Hepatic stellate cell (primary cell): ENCODE measurements around the gene MERTK.
A peak's percentile ranks its signal among the peaks of the same experiment; 100 is the strongest.
"Not testable (repeated sequence)": the region's sequence is repeated elsewhere in the genome, so short reads cannot be mapped to it uniquely, and the experiment has no call there.

Experiments
- DNase-seq: peaks from one replicate; pipeline ENCODE4 v3.0.0; 2011; ENCODE audit warnings: low spot score

Gene MERTK

GRCh38 chr2:111897924-111898702, at the start of gene MERTK:
Gene MERTK (plus strand): TSS chr2:111898607. CDS start chr2:111898736, 129 bp downstream.
- DNase-seq: peak; percentile 50

DNA sequence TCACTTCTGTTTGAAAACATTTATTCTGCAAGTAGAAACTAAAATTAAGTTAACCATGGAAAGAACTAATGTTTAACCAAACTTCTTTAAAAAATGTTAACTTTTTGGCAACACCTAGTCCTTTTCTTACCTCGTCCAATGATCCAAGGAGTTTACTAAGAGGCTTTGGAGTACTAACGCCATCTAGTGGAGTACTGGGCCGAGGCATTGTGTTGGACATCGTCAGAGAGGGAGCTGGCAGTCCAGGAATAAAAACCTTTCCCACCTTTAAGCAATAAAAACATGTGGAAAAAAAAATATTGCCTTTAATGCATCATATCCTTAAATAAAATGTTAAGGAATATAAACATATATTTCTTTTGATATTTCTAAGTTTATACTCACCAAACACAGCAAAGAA, 47.8 kb upstream of the MERTK start:
- not testable (repeated sequence) for DNase-seq

- DNase-seq: not testable (repeated sequence)
Observed at GRCh38 chr2:111852544-111852943, 45.9 kb upstream of the MERTK start.

GRCh38 chr2:111860005-111860404, 38.4 kb upstream of the MERTK start:
- DNase-seq: not testable (repeated sequence)

GRCh38 chr2:111865124-111865523, 33.3 kb upstream of the MERTK start:
- DNase-seq: not testable (repeated sequence)

DNA sequence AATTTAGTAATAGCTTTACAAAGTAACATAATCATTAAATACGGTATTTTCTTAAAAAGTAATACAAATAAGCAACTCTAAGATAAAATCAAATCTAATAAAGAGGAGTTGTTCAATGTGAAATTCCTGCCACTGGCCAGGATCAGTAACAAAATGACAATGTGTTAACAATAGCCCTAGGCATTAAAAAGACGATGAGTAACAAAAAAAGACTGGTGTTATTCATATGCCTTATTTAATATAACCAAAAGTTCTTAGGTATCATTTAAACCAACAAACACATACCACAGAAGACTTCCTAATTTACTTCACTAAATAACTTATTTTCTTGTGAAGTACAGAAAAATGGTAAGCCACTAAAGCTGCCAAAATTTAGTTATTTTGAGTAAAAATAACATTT, 25.6 kb upstream of the MERTK start:
- DNase-seq: not testable (repeated sequence)

- peak; percentile 88 for DNase-seq
Observed at GRCh38 chr2:111883661-111884591, 14.5 kb upstream of the MERTK start, which contains the start of gene ANAPC1. Gene ANAPC1 (minus strand): TSS chr2:111884193. CDS start chr2:111880825, 3,368 bp downstream.

GRCh38 chr2:111884592-111884964, 13.8 kb upstream of the MERTK start:
- DNase-seq: no peak

DNA sequence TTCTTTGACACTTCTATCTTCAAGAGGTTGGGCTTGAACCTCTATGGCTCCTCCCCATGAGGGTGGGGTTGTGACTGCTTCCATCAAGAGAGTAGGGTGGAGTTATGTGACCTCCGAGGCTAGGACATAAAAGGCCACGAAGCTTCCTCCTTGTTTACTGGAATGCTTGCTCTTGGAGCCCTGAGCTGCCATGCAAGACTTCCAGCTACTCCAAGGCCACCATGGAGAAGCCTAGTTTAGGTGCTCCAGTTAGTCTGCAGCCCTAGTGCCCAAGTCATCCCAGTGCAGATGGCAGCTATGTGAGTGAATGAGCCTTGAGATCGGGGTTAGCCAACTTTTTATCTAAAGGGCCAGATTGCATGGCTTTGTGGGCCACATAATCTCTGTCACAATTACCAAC, 2.4 kb upstream of the MERTK start:
- DNase-seq: no peak

DNA sequence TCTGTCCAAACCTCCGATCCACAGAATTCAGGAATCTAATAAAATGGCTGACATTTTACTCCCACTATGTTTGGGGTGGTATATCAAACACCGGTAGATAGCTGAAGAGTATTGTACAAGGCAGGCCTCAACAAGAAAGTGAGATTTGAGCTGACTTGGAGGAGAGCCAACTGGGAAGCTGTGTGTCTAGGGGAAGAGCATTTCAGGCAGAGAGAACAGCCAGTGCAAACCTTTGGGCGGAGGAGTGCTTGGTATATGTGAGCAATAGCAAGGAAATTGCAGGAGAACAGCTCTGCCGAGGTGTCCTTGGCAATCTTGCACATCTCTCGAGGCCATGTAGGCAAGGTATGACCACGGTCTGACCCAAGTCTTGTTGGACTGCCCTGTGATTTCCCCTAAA, 1.8 kb upstream of the MERTK start:
- no peak for DNase-seq

GRCh38 chr2:111897630-111897923, 830 bp upstream of the MERTK start:
- no peak for DNase-seq

DNA sequence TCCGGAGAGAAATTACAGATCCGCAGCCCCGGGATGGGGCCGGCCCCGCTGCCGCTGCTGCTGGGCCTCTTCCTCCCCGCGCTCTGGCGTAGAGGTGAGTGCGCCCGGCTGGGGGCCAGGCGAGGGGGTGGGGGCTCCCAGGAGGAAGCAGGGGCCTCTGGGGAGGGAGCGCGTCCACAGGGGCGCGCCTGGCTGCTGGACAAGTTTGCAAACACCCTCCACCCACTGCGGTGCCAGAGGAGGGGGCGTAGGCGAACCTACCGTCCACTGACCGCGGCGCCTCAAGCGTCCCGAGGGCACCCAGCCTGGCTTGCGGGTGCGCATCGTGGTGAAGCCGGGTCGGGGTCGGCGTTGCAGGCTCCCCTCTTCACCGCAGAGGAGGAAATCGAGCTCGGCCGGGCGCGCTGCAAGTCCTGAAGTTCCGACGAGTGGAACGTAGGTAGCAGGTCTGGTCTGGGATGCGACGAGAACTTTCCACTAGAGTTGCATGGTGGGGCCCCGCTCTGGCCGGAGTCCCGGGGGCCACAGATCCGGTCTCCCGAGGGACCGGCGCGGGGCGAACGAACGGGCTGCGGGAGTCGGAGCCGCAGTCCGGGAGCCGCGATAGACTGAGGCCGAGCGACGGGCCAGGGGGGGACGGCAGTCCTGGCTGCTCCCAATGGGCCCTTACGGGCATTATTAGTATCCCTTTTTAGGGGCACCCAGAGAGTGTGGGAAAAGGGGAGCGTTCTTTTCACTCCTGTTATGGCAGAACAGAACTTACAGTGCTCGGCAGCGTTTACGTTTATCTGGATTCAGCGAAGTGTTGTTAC, 502 bp downstream of the MERTK start:
- DNase-seq: no peak

DNA sequence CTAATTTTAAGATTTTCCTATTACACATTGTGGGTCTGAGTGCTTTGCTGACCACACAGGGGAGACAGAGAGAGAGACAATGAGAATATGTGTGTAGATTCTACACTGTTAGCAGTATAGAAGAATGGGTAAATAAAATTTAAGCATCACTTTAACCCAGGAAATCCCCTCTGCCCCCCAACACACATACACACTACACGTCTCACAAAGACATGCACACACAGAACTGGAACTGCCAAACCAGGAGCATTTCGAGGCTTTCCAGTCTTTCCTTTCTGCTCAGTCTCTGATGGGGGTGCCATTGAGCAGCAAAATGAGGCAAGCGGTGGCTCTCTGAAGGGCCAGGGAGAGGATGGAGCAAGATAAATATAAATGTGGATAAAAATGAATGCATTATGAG, 2.5 kb downstream of the MERTK start:
- no peak for DNase-seq

GRCh38 chr2:111903516-111903915, 5.1 kb downstream of the MERTK start:
- no peak for DNase-seq

DNA sequence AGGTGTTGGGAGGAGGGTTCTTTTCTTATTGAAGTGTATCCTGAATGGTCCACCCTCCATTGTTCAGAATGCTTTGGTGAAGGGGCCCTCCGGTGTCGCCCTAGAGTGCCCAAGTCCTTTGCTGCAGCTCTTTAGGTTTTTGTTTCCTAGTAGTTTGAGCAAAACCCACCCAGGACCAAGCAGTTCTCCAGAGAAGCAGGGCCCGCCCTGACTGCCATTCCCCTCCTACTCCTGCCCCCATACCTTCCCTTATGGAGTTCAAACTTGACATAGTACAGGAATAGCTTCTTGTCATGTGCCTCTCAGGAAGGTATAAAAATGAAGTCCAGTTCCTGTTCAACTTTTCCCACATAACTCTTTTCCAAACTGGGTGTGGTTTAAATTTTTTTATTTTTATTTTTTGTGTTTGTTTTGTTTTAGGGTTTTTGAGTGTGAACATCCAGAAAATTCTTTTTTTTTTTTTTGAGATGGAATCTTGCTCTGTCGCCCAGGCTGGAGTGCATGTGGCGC, 5.6 kb downstream of the MERTK start:
- no peak for DNase-seq

DNA sequence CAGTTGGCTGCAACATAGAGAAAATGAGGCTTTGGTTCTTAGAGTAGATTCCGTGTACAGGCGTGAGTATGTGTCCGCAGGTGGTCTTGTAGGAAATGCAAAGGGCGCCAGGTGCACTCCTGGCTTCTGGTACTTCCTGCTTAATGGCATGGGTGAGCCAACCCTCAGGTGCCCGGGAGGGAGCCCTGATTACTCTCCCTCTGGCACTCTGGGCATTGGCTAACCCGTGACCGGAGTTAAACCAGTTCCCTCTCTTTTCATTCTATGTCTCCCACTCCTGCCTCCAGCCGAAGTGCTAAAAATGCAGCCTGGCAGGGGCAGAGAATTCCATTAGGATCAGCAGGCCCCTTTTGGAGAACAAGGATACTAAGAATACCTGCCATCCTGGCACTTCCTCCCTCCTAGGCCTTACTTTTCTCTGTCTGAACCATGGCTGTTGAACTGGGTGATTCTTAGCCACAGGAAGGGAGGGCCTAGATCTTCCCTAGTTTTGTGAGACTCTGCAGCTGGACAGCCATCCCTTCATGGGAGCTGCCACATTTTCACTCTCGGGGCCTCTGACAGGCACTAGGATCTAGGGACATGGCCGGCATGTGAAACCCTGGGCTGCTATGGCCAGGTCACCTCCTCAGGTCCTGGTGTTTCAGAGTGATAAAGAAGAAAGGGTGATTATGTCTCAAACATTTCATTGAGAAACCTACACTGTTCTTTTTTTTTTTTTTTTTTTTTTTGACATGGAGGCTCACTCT, 6.5 kb downstream of the MERTK start:
- no peak for DNase-seq

- not testable (repeated sequence) for DNase-seq
Observed at GRCh38 chr2:111905475-111905869, 7.1 kb downstream of the MERTK start.

- DNase-seq: no peak
Observed at GRCh38 chr2:111905990-111906735, 7.8 kb downstream of the MERTK start.

DNA sequence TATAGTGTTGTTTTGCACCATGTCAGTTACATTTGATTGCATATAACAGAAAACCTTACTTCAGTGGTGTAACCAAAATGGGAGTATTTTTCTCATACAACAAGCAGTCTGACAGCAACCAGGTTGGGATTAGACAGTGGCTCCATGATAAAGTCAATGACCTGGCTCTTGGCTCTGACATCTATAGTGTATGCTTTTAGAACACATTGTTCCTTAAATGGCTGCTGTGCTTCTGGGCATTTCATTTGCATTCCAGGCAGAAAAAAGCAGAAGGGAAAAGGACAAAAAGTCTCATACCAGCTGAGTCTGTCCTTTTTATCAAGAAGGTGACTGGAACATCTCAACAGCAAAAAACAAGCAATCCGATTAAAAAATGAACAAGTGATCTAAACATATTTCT, 10.2 kb downstream of the MERTK start:
- DNase-seq: no peak

DNA sequence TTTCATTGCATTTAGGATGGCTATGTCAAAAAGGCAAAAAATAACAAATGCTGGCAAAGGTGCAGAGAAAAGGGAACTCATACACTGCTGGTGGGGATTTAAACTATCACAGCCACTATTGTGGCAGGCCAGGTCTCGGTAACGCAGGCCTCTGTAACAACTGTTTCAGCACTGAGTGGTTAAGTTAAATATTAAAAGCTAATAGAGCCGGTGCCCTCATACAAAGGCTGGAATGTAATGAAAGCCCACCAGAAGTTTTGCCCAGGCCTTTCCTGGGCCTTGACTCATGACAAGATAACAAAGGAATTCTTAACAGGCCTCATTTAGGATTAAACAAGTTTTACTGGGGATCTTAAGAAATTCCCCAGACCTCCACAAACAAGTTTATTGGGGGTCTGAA, 10.7 kb downstream of the MERTK start:
- DNase-seq: no peak

- not testable (repeated sequence) for DNase-seq
Observed at GRCh38 chr2:111909997-111910396, 11.6 kb downstream of the MERTK start.
